Measurements from ENCODE around the gene TTLL7. TPM values are rescaled to one million over a fixed set of nuclear protein-coding genes. Genes with fewer than 3 reads are reported as not detected.
A peak's percentile ranks its signal among the peaks of the same experiment; 100 is the strongest.

Gene TTLL7
- total and polyA plus RNA-seq, 9 of the 15 experiments (the other 6 are each of a cell fraction or from before 2014, with no cell fraction given), result 0.63 to 2.6 (median 1.7) TPM

GRCh38 chr1:83999316-83999819 lies 436 bp upstream of the TTLL7 start (continued):
- TF ChIP-seq RREB1 (CRISPR knock-in tag; IDR thresholded peaks at IDR 0.05), result no peak
- no peak for TF ChIP-seq NCOR1 (IDR thresholded peaks at IDR 0.05)
- TF ChIP-seq BRF2 (IDR thresholded peaks at IDR 0.05; ENCODE audit: borderline replicate concordance, insufficient read depth, insufficient read length), result no peak
- TF ChIP-seq LARP7 (IDR thresholded peaks at IDR 0.05), result no peak
- TF ChIP-seq, protein P1, sequence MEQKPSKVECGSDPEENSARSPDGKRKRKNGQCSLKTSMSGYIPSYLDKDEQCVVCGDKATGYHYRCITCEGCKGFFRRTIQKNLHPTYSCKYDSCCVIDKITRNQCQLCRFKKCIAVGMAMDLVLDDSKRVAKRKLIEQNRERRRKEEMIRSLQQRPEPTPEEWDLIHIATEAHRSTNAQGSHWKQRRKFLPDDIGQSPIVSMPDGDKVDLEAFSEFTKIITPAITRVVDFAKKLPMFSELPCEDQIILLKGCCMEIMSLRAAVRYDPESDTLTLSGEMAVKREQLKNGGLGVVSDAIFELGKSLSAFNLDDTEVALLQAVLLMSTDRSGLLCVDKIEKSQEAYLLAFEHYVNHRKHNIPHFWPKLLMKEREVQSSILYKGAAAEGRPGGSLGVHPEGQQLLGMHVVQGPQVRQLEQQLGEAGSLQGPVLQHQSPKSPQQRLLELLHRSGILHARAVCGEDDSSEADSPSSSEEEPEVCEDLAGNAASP (IDR thresholded peaks at IDR 0.05), result no peak
- no peak for TF ChIP-seq REST (IDR thresholded peaks at IDR 0.05; ENCODE audit: borderline replicate concordance)
- no peak for TF ChIP-seq REST (CRISPR knock-in tag; IDR thresholded peaks at IDR 0.05; ENCODE audit: low read depth)
- no peak for TF ChIP-seq HDAC2 (IDR thresholded peaks at IDR 0.05)
- TF ChIP-seq ZNF197 (CRISPR knock-in tag; IDR thresholded peaks at IDR 0.05; ENCODE audit: low read depth), result no peak
- TF ChIP-seq RNF2 (IDR thresholded peaks at IDR 0.05), result no peak; the same call in 1 of the 2 replicates
- 0 out of 2 replicates have a peak, but pooled peaks have one; percentile 11 for TF ChIP-seq ETV1 (tag; conservative IDR thresholded peaks at IDR 0.05; ENCODE audit: low read depth)
- TF ChIP-seq ZNF586 (CRISPR knock-in tag; conservative IDR thresholded peaks at IDR 0.05), result no peak
